Erythroblast (primary cell): ENCODE data around the gene NRG2.

Source experiments
- GATA1 ChIP-seq: IDR thresholded peaks from 2 replicates; pipeline ENCODE4 v1.6.1; 2011; ENCODE audit warnings: low read depth, mild to moderate bottlenecking, control low read depth, low read length, moderate library complexity
- POLR2A ChIP-seq: IDR thresholded peaks from 2 replicates; pipeline ENCODE4 v1.6.1; 2011; ENCODE audit warnings: mild to moderate bottlenecking, low read length

- TF ChIP-seq POLR2A (no peak), GATA1 (no peak)
Observed at GRCh38 chr5:139919308-139919707, 123.8 kb downstream of the NRG2 start.
